GM18868 (cell line): ENCODE data around the gene FCHO2.

Experiments
- ATAC-seq: cut with Tn5 transposase; IDR thresholded peaks from one replicate; pipeline ENCODE4 v1.9.1; 2021; ENCODE audit warnings: mild to moderate bottlenecking, moderate library complexity; ENCODE audit not compliant: unreplicated experiment

The FCHO2 gene

GRCh38 chr5:73030531-73030930 is 74.7 kb downstream of the FCHO2 start:
- no peak for ATAC-seq

DNA sequence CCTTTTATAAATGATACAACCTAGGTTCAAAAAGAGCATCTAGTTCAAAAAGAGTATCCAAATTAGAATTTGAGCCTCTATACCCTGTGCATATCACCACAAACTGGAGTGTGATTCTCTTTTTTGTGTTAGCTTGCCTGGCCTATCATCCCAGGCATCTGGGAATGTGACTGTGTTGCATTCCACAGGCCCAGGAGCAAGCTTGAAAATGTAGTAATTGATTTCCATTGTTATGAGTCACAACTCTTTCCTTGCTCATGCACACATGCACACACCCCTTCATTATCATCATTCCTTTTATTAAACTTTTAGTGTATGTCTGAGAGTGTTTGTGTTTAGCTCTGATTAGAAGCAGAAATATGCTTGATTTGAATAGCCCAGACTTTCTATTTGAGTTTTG is 75.2 kb downstream of the FCHO2 start:
- no peak for ATAC-seq

GRCh38 chr5:73031839-73032238 is 76.0 kb downstream of the FCHO2 start:
- no peak for ATAC-seq

DNA sequence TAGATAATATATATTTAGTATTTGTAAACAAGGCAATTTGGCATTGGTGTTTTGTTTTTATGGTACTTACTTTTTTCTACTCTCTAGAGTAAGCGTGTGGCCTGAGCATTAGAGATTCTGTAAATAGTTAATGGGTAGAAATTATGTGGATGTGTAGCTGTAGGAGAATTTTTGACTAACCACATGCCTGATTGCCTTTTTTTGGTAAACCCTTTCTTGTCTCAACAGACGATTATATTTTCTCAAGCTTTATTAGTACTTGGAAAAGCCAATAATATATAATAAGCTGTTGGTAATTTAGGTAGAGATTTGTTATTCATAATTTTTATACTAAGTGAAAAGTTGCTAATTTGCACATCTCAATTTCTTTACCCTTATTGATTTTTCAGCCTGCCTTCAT is 76.8 kb downstream of the FCHO2 start:
- no peak for ATAC-seq

DNA sequence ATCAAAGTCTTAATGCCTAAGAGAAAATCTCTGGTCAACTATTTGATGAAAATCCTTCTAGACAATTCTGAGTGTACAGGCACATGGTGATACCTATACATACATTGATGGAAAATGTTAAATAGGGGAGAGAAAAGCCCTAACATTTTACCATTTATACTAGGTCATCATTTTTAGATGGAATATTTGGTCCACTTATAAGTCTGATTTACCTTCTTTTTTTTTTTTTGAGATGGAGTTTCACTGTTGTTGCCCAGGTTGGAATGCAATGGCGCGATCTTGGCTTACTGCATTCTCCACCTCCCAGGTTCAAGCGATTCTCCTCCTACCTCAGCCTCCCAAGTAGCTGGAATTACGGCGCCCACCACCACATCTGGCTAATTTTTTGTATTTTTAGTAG is 81.7 kb downstream of the FCHO2 start:
- no peak for ATAC-seq

DNA sequence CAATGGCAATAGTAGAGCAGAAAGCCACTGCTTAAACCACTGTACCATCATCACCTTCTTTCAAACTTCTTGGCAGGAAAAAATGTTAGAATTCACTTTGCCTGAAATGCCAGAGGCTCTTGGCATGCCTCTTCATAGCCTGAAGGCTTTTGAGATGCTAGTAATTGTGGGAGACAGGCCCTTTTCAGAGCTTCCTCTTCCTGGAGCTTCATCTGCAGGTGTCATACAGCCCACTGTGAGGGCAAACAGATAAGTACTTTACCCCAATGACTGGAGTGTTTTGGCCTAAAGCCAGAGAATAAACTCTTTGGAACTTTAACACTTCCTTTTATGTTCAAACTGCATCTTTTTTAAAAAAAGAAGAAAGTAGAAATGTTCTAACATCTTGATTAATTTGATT is 83.2 kb downstream of the FCHO2 start:
- ATAC-seq: no peak

- ATAC-seq: no peak
Observed at GRCh38 chr5:73042993-73043392, 87.2 kb downstream of the FCHO2 start.

- ATAC-seq: no peak
Observed at GRCh38 chr5:73044546-73044945, 88.7 kb downstream of the FCHO2 start.

GRCh38 chr5:73045623-73046022 is 89.8 kb downstream of the FCHO2 start:
- no peak for ATAC-seq

GRCh38 chr5:73061593-73061992 is 105.8 kb downstream of the FCHO2 start:
- ATAC-seq: no peak

GRCh38 chr5:73066466-73066865 is 110.6 kb downstream of the FCHO2 start:
- no peak for ATAC-seq

DNA sequence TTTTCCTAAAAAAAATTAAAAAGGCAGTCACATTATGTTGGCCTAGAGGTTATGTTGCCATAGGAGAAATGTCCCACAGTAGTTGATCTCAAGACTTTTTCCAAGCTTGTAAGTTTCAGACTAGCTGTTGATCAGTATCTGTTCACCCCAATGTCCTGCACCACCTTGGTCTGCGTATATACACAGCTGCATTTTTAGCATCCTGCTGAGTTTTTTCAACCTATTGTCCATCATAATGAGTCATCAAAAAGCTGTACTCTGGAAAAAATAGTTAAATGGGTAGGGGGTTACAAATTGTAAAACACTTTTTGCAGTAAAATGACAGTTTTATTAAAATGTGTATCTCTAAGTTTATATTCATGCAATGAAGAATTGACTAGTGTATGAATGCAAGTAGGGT is 111.4 kb downstream of the FCHO2 start:
- ATAC-seq: no peak

GRCh38 chr5:73081093-73081492 is 125.3 kb downstream of the FCHO2 start:
- no peak for ATAC-seq

DNA sequence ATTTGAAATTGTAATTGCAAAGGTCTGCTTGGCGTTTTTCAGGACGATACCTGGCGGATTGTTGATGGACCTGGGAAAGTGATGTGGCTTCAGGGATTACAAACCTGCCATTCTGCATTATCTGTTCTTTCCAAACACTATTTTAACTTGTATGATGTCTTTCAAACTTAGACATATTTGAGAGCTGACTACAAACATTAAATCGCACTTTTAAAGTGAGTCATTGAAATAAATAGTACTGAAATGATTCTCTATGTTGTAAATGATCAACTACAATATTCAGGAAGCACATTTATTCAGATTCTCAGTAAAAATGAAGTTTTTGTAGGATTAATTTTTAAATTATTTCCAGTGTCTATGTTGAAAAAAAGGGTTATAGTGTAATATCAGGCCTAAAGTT is 132.2 kb downstream of the FCHO2 start:
- no peak for ATAC-seq

DNA sequence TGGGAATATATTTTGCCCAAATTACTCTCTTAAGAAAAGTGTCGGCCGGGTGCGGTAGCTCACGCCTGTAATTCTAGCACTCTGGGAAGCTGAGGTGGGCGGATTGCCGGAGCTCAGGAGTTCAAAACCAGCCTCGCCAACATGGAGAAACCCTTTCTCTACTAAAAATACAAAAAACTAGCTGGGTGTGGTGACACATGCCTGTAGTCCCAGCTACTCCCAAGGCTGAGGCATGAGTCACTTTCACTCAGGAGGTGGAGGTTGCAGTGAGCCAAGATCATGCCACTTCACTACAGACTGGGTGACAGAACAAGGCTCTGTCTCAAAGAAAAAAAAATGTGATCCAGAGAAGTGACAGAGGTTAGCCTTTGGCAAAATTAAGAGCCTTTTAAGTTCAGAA is 138.1 kb downstream of the FCHO2 start:
- no peak for ATAC-seq

- no peak for ATAC-seq
Observed at GRCh38 chr5:73094415-73094814, 138.6 kb downstream of the FCHO2 start.

DNA sequence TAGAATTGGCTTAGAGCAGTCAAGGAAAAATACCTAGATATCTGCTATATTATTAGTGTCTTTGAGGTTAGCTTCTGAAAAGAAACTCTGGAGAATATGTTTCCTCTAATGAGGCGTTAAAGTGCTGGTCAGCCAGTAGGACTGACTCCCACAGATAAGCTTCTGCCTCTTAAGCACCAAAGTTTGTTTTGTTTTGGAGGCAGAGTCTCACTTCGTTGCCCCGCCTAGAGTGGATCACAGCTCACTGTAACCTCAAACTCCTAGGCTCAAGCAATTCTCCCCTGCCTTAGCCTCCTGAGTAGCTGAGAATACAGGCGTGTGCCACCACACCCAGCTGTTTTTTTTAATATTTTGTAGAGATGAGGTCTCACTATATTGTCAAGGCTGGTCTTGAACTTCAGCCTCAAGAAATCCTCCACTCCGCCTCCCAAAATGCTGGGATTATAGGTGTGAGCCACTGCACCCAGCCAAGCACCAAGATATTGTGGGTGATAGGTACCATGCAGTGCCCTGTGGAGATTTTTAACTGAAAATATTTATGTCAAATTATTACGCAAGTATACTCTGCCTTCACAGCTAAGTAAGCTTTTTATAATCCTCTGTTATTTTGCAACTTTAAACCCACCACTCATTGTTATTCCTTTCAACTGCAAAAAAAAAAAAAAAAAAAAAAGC is 139.9 kb downstream of the FCHO2 start:
- ATAC-seq: no peak

- ATAC-seq: no peak
Observed at GRCh38 chr5:73096239-73096575, 140.4 kb downstream of the FCHO2 start.

DNA sequence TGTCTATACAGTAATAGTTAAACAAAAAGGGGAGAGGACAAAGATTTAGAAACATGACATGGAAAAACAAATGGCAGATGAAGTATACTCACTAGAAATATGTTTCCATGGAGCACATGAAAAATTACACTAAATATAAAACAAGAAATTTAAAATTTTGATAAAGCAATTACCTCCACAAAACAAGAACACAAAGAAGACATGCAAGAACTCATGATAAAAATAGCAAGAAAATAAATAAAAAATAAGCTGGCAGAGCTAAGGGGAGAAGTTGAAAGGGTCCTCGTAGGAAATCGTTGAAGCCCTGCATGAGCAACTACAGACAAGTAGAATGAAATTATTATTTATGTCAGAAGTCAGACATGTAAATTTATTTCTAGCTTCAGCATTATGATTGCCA is 141.9 kb downstream of the FCHO2 start:
- no peak for ATAC-seq

DNA sequence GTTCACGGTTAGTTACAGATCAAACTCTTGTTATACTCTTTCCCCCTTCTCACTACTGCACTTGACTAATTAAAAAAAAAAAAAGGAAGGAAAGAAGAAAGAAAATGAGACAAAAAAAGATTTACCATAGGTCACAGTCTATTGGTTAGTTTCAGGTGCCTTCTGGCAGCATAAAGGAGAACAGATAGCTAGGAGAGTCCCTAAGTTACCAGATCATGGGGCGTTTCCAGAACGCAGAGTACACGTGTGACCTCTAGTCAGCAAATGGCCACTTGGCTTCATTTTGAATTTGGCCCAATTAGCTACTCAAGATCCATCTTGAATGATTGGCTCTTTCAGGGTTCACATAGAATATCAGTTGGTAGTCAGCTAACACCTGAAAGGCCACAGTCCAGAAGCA is 144.3 kb downstream of the FCHO2 start:
- ATAC-seq: no peak

DNA sequence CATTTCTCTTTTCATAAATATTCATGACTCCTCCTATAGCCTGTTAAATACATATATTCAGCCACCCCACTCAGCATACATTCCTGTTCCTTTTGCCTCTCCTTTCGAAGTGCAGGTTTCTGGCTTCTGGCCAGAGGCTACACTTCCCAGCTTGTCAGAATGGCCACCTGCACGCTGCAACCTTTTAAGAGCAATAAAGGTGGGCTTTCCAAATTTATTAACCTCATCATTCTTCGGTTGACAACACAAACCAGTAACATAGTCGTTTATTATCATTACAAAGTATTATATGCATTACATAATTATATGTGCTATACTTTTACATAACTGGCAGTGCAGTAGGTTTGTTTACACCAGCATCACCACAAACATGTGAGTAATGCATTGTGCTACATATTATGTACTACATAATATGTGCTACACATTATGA is 148.0 kb downstream of the FCHO2 start:
- no peak for ATAC-seq

DNA sequence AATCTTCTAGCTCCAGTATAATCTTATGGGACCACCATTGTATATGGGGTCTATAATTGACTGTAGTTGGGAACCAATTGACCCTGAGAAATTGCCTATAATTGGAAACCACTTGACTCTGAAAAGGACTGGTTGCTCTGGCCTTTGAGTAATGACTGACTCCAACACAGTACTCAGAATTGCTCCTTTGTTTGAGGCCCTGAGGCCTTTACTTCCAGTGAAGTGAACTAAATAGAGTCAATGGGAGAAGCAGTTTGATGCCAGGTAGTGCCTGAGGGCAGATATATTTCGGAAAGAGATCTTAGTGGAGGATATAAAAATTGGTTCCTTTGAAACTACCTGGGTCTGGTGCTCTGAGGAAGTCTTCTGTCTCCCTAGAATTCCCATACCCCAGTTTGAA is 148.5 kb downstream of the FCHO2 start:
- no peak for ATAC-seq

- ATAC-seq: no peak
Observed at GRCh38 chr5:73106335-73106734, 150.5 kb downstream of the FCHO2 start.

GRCh38 chr5:73110190-73110589 is 154.3 kb downstream of the FCHO2 start:
- no peak for ATAC-seq
